Caco-2 (cell line): ENCODE measurements around the gene FBXO21. TPM values are rescaled to one million over a fixed set of nuclear protein-coding genes. Genes with fewer than 3 reads are reported as not detected.

Experiments used
- BruUV-seq: library from RNA; stranded (reverse); fragments of 400-500 nt; replicated peaks from 2 replicates; lab custom pipeline; 2021; lab: Mats Ljungman, UMichigan
- CTCF ChIA-PET: fragments of 300-600 bp; sonication (Branson Sonifier 250); formaldehyde crosslinking; loops from one replicate; lab custom pipeline; 2022; ENCODE audit warnings: antibody characterized with exemption; lab: Charles Lee
- POLR2A ChIA-PET: fragments of 300-600 bp; sonication (Branson Sonifier 250); formaldehyde crosslinking; loops from one replicate; lab custom pipeline; 2022; ENCODE audit warnings: antibody characterized with exemption; lab: Charles Lee
- DNase-seq, 2 experiments: peaks; one replicate each; pipeline versions ENCODE4 v3.0.0 to v3.0.0-alpha.2; 2020 to 2022
- H3K27me3 ChIP-seq: replicated peaks from 2 replicates; pipeline ENCODE4 v1.6.0; 2011; ENCODE audit warnings: low read length; ENCODE audit not compliant: control insufficient read depth, insufficient read depth
- H3K36me3 ChIP-seq: 2 replicates; pipeline ENCODE4 v1.5.1; 2011; ENCODE audit warnings: low read length; ENCODE audit not compliant: control insufficient read depth, insufficient read depth
- H3K4me1 ChIP-seq: fragments of 250-450 bp; sonication (Bioruptor Pico); 2 replicates; pipeline ENCODE4 v1.5.1; 2020; ENCODE audit warnings: mild to moderate bottlenecking
- H3K4me3 ChIP-seq: 2 replicates; pipeline ENCODE4 v1.5.1; 2011; ENCODE audit warnings: low read depth, mild to moderate bottlenecking, control low read depth, low read length
- H3K9me3 ChIP-seq: fragments of 250-450 bp; sonication (Bioruptor Pico); 2 replicates; pipeline ENCODE4 v1.5.1; 2020; ENCODE audit warnings: mild to moderate bottlenecking, moderate library complexity
- H3K27ac Mint-ChIP-seq: one replicate; pipeline ENCODE4 v1.8.0; 2022; ENCODE audit warnings: mixed read lengths; ENCODE audit not compliant: unreplicated experiment
- H3K27me3 Mint-ChIP-seq: one replicate; pipeline ENCODE4 v1.8.0; 2022; ENCODE audit warnings: mixed read lengths; ENCODE audit not compliant: insufficient read depth, unreplicated experiment
- H3K36me3 Mint-ChIP-seq: one replicate; pipeline ENCODE4 v1.8.0; 2022; ENCODE audit warnings: mild to moderate bottlenecking, mixed read lengths; ENCODE audit not compliant: insufficient read depth, unreplicated experiment
- H3K4me1 Mint-ChIP-seq: one replicate; pipeline ENCODE4 v1.8.0; 2022; ENCODE audit warnings: low read depth, mixed read lengths; ENCODE audit not compliant: unreplicated experiment
- H3K4me3 Mint-ChIP-seq: one replicate; pipeline ENCODE4 v1.8.0; 2022; ENCODE audit warnings: mild to moderate bottlenecking, moderate library complexity, mixed read lengths; ENCODE audit not compliant: unreplicated experiment
- H3K9me3 Mint-ChIP-seq: one replicate; pipeline ENCODE4 v1.8.0; 2022; ENCODE audit warnings: mixed read lengths; ENCODE audit not compliant: unreplicated experiment
- CTCF ChIP-seq, 2 experiments: fragments of 200-600 bp in 1 of 2; IDR thresholded peaks; 1 replicate in 1 of 2; 2 replicates in 1 of 2; pipeline versions ENCODE4 v1.5.1 to v1.8.0; 2011 to 2022; ENCODE audit warnings: antibody characterized with exemption in 1 of 2, control low read depth in 1 of 2, inconsistent platforms in 1 of 2, low read depth in 1 of 2, low read length in 1 of 2, mild to moderate bottlenecking in 1 of 2, moderate library complexity in 1 of 2; ENCODE audit not compliant: insufficient read depth in 1 of 2, severe bottlenecking in 1 of 2, unreplicated experiment in 1 of 2
- intact Hi-C: fragments of 100-400 bp; cut with micrococcal nuclease; formaldehyde crosslinking; loops from one replicate; pipeline ENCODE4 v1.10.0; 2022; ENCODE audit not compliant: unreplicated experiment
- total RNA-seq: library from RNA; stranded (reverse); gene quantifications from 2 replicates; pipeline ENCODE4 v1.2.3, GENCODE V29; 2022

FBXO21 gene
- total RNA-seq, 1 experiment from 2014 or later: 44.5 TPM

DNA sequence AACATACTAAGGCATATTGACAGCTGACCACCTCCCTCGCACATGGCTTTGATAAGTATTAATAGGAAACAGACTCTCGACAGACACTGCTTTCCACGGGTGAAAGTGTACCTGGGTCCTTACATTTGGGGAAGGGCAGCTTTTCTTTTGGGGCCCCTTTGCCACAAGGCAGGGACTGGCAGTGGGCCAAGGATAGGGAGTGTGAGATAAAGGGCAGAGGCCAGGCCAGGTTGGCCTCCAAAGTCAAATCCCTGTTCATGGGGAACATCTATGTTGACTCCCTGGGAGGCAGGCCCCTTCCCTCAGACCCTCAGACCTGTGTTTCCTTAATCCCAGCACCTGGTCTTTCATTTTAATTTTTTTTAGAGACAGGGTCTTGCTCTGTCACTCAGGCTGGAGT lies 19.4 kb upstream of the FBXO21 start:
- POLR2A ChIA-PET: no interaction called here
- H3K4me3 ChIP-seq: no peak overlapping the region
- no peaks in the 10 kb centered on the region for H3K9me3 Mint-ChIP-seq

DNA sequence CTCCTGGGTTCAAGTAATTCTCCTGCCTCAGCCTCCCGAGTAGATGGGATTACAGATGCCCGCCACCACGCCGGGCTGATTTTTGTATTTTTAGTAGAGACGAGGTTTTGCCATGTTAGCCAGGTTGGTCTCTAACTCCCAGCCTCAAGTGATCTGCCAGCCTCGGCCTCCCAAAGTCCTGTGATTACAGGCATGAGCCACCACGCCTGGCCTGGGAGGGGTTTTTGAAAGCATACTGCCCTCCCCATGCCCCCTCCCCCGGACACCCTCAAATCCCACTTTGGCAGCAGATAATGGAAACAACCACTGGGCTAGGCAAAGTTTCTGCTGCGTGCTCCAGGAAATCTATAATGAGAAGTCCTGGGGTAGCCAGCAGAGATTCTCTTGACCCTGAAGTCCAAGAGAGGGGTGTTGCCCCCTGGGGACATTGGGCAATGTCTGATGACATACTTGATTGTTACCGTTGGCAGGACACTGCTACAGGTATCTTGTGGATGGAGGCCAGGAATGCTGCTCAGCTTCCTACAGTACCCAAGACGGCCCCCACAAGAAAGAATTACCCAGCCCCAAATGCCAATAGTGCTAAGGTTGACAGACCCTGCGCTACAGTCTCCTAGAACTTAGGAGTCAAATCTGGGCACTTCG lies 18.7 kb upstream of the FBXO21 start:
- intact Hi-C loops: no loop called here
- Mint-ChIP-seq H3K27ac (no peak overlapping the region), H3K4me1 (no peaks in the 10 kb centered on the region), H3K36me3 (no peaks in the 10 kb centered on the region), H3K9me3 (no peaks in the 10 kb centered on the region), H3K27me3 (peaks cover 20% of the 10 kb centered on the region), H3K4me3 (no peak overlapping the region)
- Histone ChIP-seq H3K4me1 (no peaks in the 10 kb centered on the region), H3K9me3 (no peaks in the 10 kb centered on the region), H3K4me3 (no peak overlapping the region), H3K36me3 (no peaks in the 10 kb centered on the region), H3K27me3 (no peaks in the 10 kb centered on the region)
- ChIA-PET POLR2A (no interaction called here), CTCF (no interaction called here)
- DNase-seq: no peak
- BruUV-seq: no TSS peak
- TF ChIP-seq CTCF (IDR thresholded peaks at IDR 0.05; ENCODE audit: insufficient read depth in 1 of 2, low read depth in 1 of 2, low read length in 1 of 2, severe bottlenecking in 1 of 2, unreplicated experiment in 1 of 2): no peak

More for the DNA sequence above, 19.4 kb upstream of the FBXO21 start:
- Mint-ChIP-seq H3K27me3 (peaks cover 23% of the 10 kb centered on the region), H3K36me3 (no peaks in the 10 kb centered on the region), H3K4me3 (no peak overlapping the region), H3K4me1 (no peaks in the 10 kb centered on the region), H3K27ac (no peak overlapping the region)
- BruUV-seq: no TSS peak
- H3K27me3 ChIP-seq: no peaks in the 10 kb centered on the region
- H3K36me3 ChIP-seq: no peaks in the 10 kb centered on the region
- H3K9me3 ChIP-seq: no peaks in the 10 kb centered on the region
- TF ChIP-seq CTCF (IDR thresholded peaks at IDR 0.05; ENCODE audit: insufficient read depth in 1 of 2, low read depth in 1 of 2, low read length in 1 of 2, severe bottlenecking in 1 of 2, unreplicated experiment in 1 of 2): no peak
- CTCF ChIA-PET: interaction anchor here (0.7 to 1.1 kb wide), 2 partner anchors 18 to 647 kb away, joined by 4 read pairs; no protein-coding TSS in a partner anchor
- DNase-seq: no peak
- H3K4me1 ChIP-seq: no peaks in the 10 kb centered on the region
- intact Hi-C loops: loop anchor here (5.0 kb wide), 2 partner anchors 628 to 643 kb away; no protein-coding TSS in a partner anchor

DNA sequence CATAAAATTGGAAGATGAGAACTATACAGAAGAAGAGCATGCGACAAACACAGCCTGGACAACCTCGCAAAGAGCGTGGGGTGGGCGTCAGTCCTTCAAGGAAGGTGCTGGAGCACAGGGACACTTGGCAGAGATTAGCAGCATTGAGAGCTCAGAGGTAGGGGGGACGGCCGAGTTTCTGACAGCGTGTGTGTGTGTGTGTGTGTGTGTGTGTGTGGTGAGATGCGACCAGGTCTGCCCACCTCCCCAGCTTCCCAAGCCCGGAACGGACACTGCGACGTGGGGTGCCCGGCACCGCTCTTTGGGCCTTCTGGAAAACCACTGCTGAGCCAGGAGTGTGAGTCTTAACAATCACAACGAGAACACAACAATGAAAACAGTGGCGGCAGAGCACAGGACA lies 17.9 kb upstream of the FBXO21 start:
- Mint-ChIP-seq H3K4me1 (no peaks in the 10 kb centered on the region), H3K27me3 (peaks cover 20% of the 10 kb centered on the region), H3K9me3 (no peaks in the 10 kb centered on the region), H3K4me3 (no peak overlapping the region), H3K36me3 (no peaks in the 10 kb centered on the region), H3K27ac (no peak overlapping the region)
- Histone ChIP-seq H3K27me3 (no peaks in the 10 kb centered on the region), H3K9me3 (no peaks in the 10 kb centered on the region), H3K4me3 (no peak overlapping the region), H3K4me1 (no peaks in the 10 kb centered on the region), H3K36me3 (no peaks in the 10 kb centered on the region)
- intact Hi-C loops: no loop called here
- TF ChIP-seq CTCF (IDR thresholded peaks at IDR 0.05; ENCODE audit: insufficient read depth in 1 of 2, low read depth in 1 of 2, low read length in 1 of 2, severe bottlenecking in 1 of 2, unreplicated experiment in 1 of 2): no peak
- CTCF ChIA-PET: no interaction called here
- POLR2A ChIA-PET: no interaction called here
- no TSS peak for BruUV-seq
- DNase-seq: no peak
